ENCODE results near the gene NPIPA1. TPM values are rescaled to one million over a fixed set of nuclear protein-coding genes. Genes with fewer than 3 reads are reported as not detected.
"Not testable (repeated sequence)": the region's sequence is repeated elsewhere in the genome, so short reads cannot be mapped to it uniquely, and the experiment has no call there.

Gene NPIPA1
- total and polyA plus RNA-seq, 2 of the 13 experiments (the other 11 are each of a cell fraction or from before 2014, with no cell fraction given): 75.9 to 183 TPM

- TF ChIP-seq, protein P1, sequence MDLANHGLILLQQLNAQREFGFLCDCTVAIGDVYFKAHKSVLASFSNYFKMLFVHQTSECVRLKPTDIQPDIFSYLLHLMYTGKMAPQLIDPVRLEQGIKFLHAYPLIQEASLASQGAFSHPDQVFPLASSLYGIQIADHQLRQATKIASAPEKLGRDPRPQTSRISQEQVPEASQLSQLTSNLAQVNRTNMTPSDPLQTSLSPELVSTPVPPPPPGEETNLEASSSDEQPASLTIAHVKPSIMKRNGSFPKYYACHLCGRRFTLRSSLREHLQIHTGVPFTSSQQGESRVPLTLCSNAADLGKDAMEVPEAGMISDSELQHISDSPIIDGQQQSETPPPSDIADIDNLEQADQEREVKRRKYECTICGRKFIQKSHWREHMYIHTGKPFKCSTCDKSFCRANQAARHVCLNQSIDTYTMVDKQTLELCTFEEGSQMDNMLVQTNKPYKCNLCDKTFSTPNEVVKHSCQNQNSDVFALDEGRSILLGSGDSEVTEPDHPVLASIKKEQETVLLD (CRISPR knock-in tag; IDR thresholded peaks at IDR 0.05; ENCODE audit: low read depth): peak; percentile 54; the same call in 1 of the 2 replicates
- TF ChIP-seq ZNF12 (CRISPR knock-in tag; IDR thresholded peaks at IDR 0.05) (0 out of 2 replicates have a peak, but pooled peaks have one; percentile 46), ZNF160 (CRISPR knock-in tag; IDR thresholded peaks at IDR 0.05) (peak; percentile 78; the same call in 1 of the 2 replicates), HNF4A (CRISPR knock-in tag; IDR thresholded peaks at IDR 0.05) (peak; percentile 67; the same call in 1 of the 2 replicates)
- TF ChIP-seq, protein P2, sequence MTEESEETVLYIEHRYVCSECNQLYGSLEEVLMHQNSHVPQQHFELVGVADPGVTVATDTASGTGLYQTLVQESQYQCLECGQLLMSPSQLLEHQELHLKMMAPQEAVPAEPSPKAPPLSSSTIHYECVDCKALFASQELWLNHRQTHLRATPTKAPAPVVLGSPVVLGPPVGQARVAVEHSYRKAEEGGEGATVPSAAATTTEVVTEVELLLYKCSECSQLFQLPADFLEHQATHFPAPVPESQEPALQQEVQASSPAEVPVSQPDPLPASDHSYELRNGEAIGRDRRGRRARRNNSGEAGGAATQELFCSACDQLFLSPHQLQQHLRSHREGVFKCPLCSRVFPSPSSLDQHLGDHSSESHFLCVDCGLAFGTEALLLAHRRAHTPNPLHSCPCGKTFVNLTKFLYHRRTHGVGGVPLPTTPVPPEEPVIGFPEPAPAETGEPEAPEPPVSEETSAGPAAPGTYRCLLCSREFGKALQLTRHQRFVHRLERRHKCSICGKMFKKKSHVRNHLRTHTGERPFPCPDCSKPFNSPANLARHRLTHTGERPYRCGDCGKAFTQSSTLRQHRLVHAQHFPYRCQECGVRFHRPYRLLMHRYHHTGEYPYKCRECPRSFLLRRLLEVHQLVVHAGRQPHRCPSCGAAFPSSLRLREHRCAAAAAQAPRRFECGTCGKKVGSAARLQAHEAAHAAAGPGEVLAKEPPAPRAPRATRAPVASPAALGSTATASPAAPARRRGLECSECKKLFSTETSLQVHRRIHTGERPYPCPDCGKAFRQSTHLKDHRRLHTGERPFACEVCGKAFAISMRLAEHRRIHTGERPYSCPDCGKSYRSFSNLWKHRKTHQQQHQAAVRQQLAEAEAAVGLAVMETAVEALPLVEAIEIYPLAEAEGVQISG (CRISPR knock-in tag; IDR thresholded peaks at IDR 0.05): peak; percentile 65
Measured at GRCh38 chr16:14989291-14990281, 52.3 kb downstream of the NPIPA1 start (continued).

DNA sequence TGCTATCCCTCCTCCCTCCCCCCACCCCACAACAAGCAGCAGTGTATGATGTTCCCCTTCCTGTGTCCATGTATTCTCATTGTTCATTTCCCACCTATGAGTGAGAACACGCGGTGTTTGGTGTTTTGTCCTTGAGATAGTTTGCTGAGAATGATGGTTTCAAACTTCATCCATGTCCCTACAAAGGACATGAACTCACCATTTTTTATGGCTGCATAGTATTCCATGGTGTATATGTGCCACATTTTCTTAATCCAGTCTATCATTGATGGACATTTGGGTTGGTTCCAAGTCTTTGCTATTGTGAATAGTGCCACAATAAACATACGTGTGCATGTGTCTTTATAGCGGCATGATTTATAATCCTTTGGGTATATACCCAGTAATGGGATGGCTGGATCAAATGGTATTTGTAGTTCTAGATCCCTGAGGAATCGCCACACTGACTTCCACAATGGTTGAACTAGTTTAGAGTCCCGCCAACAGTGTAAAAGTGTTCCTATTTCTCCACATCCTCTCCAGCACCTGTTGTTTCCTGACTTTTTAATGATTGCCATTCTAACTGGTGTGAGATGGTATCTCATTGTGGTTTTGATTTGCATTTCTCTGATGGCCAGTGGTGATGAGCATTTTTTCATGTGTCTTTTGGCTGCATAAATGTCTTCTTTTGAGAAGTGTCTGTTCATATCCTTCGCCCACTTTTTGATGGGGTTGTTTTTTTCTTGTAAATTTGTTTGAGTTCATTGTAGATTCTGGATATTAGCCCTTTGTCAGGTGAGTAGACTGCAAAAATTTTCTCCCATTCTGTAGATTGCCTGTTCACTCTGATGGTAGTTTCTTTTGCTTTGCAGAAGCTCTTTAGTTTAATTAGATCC lies 56.3 kb downstream of the NPIPA1 start:
- peaks cover 56% of the 10 kb centered on the region for H3K79me2 ChIP-seq (ENCODE audit: insufficient read depth, low read length)

More for the DNA sequence above, 56.3 kb downstream of the NPIPA1 start:
- H2AFZ ChIP-seq (ENCODE audit: low read length); intact Hi-C loops (cut with micrococcal nuclease; ENCODE audit: unreplicated experiment); BruUV-seq (replicated peaks); ATAC-seq; POLR2A ChIA-PET; H3K27me3 ChIP-seq (ENCODE audit: control insufficient read depth in 1 of 2, insufficient read depth in 2 of 2, low read length in 2 of 2); FAIRE-seq; H3K9ac ChIP-seq (ENCODE audit: insufficient read depth, low read depth, low read length); H3K27ac ChIP-seq (ENCODE audit: extremely low read length, insufficient read depth, low read length); H3K36me3 ChIP-seq (replicated peaks in 1 of 2; ENCODE audit: control insufficient read depth in 1 of 2, insufficient read depth in 2 of 2, low read length in 2 of 2); H4K20me1 ChIP-seq (ENCODE audit: insufficient read depth, low read length); H3K9me3 ChIP-seq (ENCODE audit: low read length); CTCF ChIA-PET (ENCODE audit: low intra/inter-chr PET ratio, low total read pairs); in situ Hi-C loops (cut with HindIII; ENCODE audit: extremely low pct_ligation_motif_present, low pct_unique_long_range_greater_than_20kb); H3K4me2 ChIP-seq (ENCODE audit: low read depth, low read length); H3K4me3 ChIP-seq (replicated peaks in 1 of 3; ENCODE audit: insufficient read depth in 1 of 3, low read depth in 2 of 3, low read length in 3 of 3); DNase-seq (ENCODE audit: low spot score): not testable (repeated sequence)
- H3K4me1 ChIP-seq (ENCODE audit: insufficient read depth, low read length): peaks cover 23% of the 10 kb centered on the region
- 90% methylated on average over 6 of the region's 7 CpGs for WGBS (ENCODE audit: low lambda C conversion rate)
